GM18867 (cell line): ENCODE results near the gene PPP1R14C.
"Not testable (repeated sequence)": the region's sequence is repeated elsewhere in the genome, so short reads cannot be mapped to it uniquely, and the experiment has no call there.

ENCODE experiments used
- ATAC-seq: cut with Tn5 transposase; IDR thresholded peaks from one replicate; pipeline ENCODE4 v1.9.1; 2021; ENCODE audit warnings: mild to moderate bottlenecking, moderate library complexity; ENCODE audit not compliant: unreplicated experiment

The PPP1R14C gene

GRCh38 chr6:150137711-150138110 is 5.1 kb upstream of the PPP1R14C start:
- not testable (repeated sequence) for ATAC-seq

DNA sequence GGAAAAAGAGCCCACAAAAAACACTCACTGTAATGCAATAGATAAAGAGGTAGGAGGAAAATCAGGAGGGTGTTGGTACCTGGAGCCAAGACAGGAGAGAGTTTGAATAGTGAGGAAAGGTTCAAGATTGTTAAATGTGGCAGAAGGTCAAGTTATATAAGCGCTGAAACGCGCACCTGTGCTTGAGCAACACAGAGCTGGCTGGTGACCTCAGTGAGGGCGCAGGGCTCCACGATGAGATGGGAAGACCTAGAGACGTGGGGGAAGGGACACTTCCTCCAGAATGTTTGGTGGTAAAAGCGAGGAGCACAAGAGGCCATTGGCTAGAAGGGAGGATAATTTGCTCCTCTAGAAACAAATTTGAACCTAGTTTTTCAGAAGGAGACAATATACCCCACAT is 4.2 kb upstream of the PPP1R14C start:
- ATAC-seq, result no peak

DNA sequence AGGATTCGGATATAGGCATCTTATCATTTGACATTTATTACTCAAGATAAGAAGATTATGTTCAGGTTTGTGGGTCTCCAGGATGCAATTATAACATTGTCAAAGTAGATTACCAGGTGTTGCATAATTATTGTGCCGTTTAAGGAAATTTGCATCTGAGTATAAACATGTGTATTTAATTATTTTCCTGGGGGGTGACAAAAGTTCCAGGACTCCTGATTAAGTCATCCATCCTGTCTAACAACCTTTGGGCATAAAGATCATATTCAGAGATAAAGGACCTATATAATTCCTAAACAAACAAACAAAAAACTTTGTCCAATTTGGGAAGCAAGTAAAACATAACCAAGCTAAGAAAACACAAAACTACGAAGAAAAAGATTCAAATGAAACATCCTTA is 3.3 kb upstream of the PPP1R14C start:
- no peak for ATAC-seq

- ATAC-seq, result no peak
These were observed 2.4 kb upstream of the PPP1R14C start for GRCh38 chr6:150140236-150140969.

- no peak for ATAC-seq
These were observed 661 bp upstream of the PPP1R14C start for GRCh38 chr6:150142097-150142669.

- no peak for ATAC-seq
These were observed 861 bp downstream of the PPP1R14C start for GRCh38 chr6:150143516-150144293.

GRCh38 chr6:150144294-150144868 is 1.5 kb downstream of the PPP1R14C start:
- ATAC-seq, result no peak

DNA sequence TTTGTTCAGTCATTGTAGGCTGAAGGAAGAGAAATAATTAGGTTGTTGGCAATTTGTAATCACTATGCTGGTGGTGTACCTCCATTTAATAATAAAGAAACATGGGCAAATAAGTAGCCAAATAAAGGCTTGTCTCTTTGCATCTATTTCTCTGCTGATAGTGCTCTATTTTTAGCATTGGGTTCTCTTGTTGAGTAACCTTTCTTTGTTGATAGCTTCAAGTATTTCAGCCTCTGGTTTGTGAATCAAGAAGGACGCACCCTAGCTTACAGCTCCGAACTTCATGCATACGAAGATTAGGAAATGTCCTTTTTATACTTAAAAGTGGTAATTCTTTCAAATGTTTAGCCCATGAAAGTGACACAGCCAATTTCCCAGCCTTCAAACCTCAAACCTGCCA is 2.6 kb downstream of the PPP1R14C start:
- no peak for ATAC-seq

DNA sequence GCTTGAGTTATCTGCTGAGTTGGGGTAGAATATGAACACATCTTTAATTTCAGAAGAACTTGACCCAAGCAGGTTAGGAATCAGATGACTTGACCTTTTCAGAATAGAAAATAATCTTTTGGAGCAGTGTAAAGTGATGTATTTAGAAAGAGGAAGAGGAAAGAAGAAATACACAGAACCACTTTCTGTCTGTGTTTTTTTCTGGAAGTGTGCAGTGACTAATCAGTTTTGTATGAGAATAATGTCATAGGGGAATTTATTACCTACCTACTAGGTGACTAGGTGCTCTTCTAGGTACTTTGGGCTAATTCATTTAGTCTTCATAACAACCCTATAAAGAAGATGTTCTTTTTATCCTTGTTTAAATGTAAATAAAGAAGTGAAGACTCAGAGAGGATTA is 3.0 kb downstream of the PPP1R14C start:
- ATAC-seq, result no peak

DNA sequence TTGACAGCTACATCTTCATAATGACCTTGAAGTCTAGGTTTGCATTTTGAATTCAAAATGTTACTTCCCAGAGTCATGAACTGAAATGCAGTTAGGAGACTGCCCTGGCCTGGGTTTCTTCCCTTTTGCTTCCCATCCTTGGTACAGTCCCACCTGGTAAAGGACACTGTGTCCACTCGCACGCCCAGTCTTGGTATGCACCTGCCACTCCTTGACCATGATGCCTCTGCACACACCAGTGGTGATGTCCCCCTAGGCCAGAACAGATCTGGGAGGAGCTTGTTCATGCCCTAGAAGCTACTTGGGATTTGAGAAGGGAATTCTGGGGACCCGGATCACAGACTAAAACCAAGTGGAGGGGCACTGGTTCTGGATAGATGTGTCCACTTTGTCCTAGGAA is 3.6 kb downstream of the PPP1R14C start:
- ATAC-seq, result no peak

DNA sequence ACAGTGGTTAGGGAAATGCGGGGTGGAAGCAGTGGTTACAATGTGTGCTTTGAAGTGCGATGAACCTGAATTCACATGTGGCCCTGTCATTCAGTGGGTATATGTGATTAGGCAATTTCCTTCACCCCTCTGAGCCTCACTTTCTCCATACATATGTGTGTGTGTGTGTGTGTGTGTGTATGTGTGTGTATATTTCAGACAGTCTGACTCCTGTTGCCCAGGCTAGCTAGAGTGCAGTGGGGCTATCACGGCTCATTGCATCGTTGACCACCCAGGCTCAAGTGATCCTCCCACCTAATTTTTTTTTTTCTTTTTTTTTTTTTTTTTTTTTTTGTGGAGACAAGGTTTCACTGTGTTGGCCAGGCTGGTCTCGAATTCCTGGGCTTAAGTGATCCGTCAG is 6.3 kb downstream of the PPP1R14C start:
- ATAC-seq, result no peak

DNA sequence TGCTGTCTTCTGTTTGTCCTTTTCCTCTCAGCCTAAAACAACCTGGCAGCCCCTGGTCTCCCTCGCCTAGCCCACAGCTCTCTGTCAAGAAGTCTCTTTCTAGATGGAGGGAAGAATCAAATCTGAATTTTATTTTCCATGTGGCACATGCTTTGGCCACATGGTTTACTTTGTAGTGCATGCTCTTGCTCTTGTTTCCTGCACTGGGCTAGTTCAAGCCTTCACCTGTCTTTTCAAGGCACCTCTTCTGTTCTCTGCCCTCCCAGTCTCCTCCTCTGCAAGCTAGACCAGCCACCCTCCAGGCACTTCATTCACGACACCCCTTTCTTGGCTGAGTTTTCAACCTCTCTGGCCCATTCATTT is 7.6 kb downstream of the PPP1R14C start:
- ATAC-seq, result no peak

GRCh38 chr6:150150821-150151646 is 8.2 kb downstream of the PPP1R14C start:
- ATAC-seq, result no peak

DNA sequence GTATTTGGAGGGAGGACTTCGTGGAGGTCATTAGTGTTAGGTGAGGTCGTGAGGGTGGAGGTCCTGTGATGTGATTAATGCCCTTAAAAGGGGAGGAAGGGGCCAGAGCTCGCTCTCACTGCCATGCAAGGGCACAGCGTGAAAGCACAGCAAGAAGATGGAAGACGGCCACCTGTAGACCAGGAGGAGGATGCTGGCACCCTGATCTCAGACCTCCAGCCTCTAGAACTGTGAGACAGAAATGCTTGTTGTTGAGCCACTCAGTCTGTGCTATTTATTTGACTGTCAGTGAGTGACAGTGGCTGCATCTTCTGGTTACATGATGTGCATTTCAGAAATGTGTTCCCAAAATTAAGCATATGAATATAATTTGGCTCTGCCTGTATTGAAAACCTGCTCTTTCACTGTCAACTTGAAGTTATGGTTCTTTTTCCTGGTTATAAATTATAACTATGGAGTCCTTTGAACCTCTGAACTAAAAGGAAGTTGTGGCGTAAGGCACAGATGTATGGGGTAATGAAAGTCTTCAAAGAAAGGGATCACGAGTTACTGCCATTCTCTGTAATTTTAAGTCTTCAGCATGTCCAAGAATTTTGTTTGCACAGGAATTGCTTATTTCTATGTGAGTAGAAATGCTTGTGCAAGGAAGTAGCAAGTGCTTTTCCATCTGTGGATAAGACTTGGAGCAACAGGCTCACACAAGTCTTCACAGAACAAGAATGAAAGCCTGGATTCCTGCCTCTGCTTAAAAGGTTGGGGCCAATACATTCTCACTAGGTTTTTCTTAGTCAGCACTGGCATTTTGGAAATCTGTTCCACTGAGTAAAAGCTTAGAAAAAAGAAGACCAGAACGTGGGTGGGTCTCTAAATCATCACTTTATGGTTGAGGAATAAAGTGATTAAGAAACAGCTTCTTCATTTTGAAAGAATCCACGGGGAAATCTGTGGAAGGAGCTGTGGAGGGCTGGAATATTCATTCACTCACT is 10.3 kb downstream of the PPP1R14C start:
- ATAC-seq, result no peak

- ATAC-seq, result no peak
These were observed 11.2 kb downstream of the PPP1R14C start for GRCh38 chr6:150153905-150154492.

DNA sequence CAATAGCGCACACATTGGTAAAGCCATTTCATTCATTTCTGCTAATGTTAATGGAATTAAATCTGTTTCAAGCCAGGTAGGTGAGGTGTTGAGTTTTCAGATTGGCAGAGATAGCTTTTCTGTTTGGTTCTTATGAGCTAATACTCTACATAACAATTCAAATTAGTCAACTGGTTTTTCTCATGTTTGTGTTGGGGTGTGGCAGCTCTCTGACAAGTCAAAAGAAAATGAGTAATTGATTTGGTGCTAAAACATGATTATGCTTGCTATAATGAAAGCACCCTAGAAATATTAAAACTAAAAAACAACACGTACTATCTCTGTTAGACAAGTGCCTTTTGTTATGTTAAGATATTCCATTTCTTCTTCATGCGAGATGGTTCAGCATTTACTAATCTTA is 13.6 kb downstream of the PPP1R14C start:
- ATAC-seq, result no peak

GRCh38 chr6:150157081-150157480 is 14.2 kb downstream of the PPP1R14C start:
- ATAC-seq, result no peak

GRCh38 chr6:150159757-150160156 is 16.9 kb downstream of the PPP1R14C start:
- ATAC-seq, result no peak

DNA sequence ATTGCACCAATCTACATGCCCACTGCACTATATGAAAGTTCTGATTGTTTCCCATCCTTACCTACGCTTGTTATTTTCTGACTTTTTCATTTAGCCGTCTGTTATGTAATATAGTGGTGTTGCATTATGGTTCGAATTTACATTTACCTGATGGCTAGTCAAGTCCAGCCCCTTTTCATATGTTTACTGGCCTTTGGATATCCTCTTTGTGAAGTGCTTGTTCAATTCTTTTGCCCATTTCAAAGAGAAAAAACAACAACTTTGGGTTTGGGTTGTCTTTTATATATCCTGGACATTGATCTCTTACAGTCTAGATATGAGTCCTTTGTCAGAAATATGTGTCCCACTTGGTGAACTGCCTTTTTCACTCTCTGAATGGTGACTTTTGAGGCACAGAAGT is 21.1 kb downstream of the PPP1R14C start:
- no peak for ATAC-seq
